Islet precursor cell (in vitro differentiated cells): ENCODE results near the gene NCAM2.

Source experiments
- DNase-seq: peaks from one replicate; pipeline ENCODE4 v3.0.0-alpha.2; 2018

The NCAM2 gene

GRCh38 chr21:21179619-21180298 is 181.6 kb downstream of the NCAM2 start:
- DNase-seq, result no peak

DNA sequence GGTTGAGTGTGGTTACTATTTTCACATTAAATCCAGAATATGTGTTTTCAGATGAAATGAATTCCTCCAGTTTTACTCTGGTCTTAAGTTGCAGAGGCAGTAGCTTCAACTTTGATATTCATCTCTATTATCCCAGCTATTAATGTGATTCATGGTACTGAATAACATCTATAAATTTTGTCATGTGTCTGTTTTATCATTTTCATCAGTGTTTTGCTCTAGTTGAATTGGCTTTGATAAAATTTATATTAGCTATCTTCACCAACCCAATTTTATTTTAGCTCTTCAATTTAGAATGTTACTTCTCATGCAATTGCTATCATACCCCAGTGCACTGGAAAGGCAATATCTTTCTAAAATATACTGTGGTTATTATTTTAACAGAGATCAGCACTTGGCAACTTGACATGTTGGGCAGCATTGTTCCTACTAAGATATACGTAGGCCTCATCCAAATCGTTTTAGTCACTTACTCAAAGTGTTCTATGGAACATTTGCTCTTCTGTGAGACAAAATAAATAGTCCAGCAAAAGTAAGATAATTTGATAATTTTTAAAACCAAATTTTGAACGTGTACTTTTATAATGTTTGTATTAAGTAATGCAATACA is 184.3 kb downstream of the NCAM2 start:
- DNase-seq, result no peak

DNA sequence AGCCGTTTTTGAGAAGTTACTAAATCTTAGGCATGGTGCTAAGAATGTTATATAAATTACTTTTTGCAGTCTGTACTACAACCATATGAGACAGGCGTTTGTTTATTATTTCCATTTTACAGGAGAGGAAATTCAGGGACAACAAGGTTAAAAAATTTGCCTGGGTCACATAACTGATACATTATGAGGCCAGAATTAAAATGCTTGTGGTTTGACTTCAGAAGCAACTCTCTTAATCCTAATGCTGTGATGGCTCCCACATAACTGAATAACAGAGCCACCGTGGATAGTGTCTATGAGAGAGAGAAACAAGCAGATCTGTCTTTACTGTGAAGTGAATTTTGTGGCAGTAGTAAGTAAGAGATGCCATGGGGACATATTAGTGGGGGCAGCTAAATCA is 184.9 kb downstream of the NCAM2 start:
- DNase-seq, result no peak

DNA sequence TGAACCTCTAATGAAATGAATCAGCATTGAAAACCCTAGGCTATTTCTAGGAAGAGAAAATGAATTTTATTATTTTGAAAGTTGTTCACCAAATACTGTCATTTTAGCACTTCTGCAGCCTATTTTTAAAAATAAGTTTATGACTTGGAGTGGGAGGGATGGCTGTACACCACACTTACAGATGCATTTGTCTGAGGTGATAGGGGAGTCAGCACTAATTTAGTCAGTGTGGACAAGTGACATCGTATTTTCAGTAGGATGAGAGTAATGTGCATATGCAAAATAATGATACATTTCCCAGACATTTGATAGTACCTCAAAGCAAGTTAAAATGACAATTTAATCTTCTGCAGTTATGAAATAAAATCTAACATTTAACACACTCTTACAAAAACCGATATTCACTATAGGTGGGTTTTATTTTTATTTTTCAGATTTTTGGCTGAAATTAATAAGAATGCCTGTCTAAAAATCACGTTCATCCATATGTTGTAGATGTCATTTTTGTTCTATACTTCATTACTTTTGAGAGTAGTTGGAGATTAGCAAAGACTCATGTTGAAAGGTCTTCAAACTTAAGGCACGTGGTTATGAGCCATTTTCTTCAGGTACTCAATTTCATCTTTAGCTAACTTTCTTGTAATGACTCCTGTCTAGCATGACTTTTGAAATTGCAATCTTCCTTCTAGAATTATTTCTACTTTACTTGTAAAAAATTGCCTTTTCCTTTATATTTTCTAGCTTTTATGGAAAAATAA is 186.7 kb downstream of the NCAM2 start:
- no peak for DNase-seq

GRCh38 chr21:21187579-21187978 is 189.4 kb downstream of the NCAM2 start:
- no peak for DNase-seq

DNA sequence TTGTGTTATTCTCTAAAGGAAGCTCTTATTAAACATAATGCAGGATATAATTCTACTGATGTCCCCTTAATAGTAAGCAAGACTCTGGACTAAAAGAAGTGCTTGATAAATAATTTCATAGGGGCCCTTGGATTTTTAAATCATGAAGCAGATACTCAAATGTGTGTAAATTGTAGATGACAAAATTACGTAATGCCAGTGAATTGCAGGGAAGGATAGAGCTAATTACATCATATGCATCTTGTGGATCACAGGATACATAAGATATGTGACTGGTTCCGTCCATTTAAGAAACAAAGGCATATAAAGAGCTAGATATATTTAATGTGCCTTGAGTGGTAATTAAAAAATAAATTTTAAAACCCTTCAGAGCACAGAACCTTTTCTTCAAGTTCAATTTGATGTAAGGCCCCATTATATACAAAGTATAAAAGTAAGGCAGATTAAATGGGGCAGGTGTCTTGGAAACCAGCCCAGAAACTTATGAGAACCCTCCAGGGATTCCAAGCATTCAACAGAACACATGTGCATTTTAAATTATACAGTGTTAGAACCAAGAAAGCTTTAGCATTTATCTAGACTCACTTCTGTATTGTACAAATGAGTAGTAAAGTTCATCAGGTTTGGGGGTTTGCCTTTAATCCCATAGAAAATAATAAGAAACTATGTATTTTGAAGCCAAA is 190.4 kb downstream of the NCAM2 start:
- no peak for DNase-seq

- DNase-seq, result no peak
Observed at GRCh38 chr21:21195417-21195943, 197.3 kb downstream of the NCAM2 start.

GRCh38 chr21:21196087-21196486 is 197.9 kb downstream of the NCAM2 start:
- DNase-seq, result no peak

DNA sequence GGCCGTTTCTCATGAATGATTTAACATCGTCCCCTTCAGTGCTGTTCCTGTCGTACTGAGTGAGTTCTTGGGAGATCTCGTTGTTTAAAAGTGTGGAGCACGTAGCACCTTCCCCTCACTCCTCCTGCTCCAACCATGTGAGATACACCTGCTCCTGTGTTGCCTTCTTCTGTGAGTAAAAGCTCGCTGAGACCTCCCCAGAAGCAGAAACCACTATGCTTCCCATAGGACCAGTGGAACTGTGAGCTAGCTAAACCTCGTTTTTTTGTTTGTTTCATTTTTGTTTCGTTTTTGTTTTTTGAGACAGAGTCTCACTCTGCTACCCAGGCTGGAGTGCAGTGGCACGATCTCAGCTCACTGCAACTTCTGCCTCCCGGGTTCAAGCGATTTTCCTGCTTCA is 198.6 kb downstream of the NCAM2 start:
- no peak for DNase-seq

GRCh38 chr21:21199342-21200102 is 201.3 kb downstream of the NCAM2 start:
- no peak for DNase-seq

DNA sequence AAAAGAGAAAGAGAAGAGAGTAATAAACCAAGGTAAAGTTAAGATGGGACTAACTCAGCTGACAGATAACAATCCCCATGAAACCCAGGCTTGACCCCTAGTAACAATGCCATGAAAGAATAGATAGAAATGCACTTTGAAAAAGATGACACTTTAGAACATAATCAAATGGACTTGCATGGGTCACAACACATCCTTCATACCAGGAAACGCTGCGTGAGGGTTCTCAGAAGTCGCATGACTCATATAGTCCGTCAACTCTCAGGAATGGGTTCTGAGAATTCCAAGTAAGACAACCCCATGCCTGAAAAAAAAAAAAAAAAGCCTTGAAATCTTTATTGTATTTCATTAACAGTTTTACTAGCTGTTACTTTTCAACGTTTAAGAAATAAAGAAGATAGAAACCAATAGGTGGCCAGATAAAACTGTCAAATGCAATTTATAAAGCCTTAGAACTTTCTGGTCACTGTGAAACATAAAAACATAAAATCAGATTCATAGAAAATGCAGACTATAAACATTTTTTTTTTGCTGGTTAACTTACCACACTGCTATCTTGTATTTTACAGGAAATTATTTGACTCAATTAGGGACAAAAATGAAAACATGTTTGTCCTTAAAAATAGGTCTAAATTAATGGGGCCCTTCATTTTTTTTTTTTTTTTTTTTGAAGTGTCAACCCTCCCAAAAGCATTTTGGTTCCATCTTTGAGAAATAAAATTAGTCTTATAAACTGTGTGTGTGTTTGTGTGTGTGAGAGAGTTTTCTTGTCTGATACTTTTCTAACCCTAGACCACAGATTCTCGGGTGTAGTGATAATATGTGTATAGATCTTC is 202.1 kb downstream of the NCAM2 start:
- peak; percentile 81 for DNase-seq

GRCh38 chr21:21200939-21201615 is 202.9 kb downstream of the NCAM2 start:
- no peak for DNase-seq

DNA sequence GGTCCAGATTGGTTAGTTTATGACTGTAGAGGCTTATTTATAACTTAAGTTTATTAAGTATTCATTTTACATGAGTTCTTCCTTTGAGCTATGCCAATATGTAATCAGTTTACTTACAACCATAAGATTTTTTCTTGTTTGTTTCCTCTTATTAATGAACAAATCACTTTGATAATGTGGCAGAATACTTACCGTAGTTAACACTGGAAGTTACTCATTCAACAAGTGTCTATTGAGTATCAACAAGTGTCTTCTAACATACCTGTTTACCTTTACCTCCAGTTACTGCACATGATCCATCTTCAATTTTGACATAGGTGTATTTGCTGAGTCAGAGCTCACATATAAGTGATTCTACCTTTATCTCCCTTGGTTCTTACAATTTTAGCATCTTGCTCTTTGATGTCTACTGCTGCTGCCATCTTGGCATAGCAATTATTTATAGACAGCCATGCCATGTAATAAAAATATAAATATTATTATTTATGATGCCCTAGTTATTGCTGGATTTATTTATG is 205.7 kb downstream of the NCAM2 start:
- DNase-seq, result no peak

GRCh38 chr21:21204366-21204996 is 206.3 kb downstream of the NCAM2 start:
- no peak for DNase-seq

DNA sequence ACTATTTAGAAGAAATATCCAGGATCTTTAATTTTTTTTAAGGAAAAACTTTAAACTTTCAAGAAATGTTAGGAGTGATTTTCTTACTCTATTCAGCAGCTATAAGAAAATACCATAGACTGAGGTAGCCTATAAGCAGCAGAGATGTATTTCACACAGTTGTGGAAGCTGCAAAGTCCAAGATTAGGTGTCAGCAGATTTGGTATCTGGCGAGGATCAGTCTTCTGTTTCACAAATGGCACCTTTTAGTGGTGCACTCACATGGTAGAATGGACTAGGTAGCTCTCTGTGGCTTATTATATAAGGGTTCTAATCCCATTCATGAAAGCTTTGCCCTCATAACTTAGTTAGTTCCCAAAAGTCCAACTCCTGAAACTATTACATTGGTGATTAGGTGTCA is 207.4 kb downstream of the NCAM2 start:
- no peak for DNase-seq

DNA sequence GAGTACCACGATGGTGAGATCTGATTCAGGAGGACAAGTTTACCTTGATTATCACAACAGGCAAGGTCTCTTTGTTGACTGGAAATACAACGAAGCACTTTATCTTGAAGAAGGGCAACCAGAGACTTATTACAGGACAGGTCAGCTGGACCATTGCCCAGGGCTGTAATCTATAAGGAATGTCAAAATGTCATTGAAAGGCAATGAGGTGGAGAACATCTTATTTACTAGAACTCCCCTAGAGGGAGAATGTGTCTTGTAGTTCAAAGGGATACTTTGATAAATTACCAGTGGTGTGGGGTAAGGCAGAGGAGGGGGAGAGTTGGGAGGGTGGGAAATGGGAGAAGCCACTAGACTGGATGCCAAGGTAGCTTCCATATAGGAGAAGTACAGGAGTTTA is 212.3 kb downstream of the NCAM2 start:
- peak; percentile 66 for DNase-seq

GRCh38 chr21:21213297-21213696 is 215.1 kb downstream of the NCAM2 start:
- DNase-seq, result no peak

DNA sequence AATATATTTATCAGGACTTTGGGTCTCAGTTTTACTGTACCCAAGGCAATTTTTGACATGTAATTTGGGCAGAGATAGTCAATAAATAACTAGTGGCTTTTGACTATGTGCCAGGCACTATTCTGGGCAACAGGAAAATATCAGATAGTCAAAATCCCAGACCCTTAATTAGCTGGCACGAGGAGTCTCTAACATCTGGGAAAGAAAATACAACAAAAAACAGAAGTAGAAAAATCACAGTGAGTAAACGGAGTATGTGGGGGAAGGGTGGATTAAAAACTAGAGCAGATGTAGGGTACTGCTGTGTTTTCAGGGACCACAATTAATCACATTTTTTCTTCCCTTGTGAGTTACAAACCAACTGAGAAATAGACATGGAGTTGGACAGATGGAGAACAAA is 217.8 kb downstream of the NCAM2 start:
- no peak for DNase-seq

GRCh38 chr21:21226472-21226871 is 228.3 kb downstream of the NCAM2 start:
- DNase-seq, result no peak

- no peak for DNase-seq
Observed at GRCh38 chr21:21230672-21231071, 232.5 kb downstream of the NCAM2 start.
